Body of pancreas (tissue), 4 donors: ENCODE measurements around the gene LOXL3.

Experiments
- CTCF ChIP-seq, 7 experiments: fragments of 450-650 bp in 4 of 7; fragments of 200-600 bp in 3 of 7; sonication (generic) in 3 of 7; IDR thresholded peaks; one replicate each; pipeline ENCODE4 v1.5.1; 2016 to 2019; ENCODE audit warnings: antibody characterized with exemption in 7 of 7
- POLR2A ChIP-seq, 3 donors: fragments of 450-650 bp; IDR thresholded peaks; one replicate each; pipeline ENCODE4 v1.6.1; 2016; ENCODE audit warnings: antibody characterized with exemption in 3 of 3, mild to moderate bottlenecking in 2 of 3

DNA sequence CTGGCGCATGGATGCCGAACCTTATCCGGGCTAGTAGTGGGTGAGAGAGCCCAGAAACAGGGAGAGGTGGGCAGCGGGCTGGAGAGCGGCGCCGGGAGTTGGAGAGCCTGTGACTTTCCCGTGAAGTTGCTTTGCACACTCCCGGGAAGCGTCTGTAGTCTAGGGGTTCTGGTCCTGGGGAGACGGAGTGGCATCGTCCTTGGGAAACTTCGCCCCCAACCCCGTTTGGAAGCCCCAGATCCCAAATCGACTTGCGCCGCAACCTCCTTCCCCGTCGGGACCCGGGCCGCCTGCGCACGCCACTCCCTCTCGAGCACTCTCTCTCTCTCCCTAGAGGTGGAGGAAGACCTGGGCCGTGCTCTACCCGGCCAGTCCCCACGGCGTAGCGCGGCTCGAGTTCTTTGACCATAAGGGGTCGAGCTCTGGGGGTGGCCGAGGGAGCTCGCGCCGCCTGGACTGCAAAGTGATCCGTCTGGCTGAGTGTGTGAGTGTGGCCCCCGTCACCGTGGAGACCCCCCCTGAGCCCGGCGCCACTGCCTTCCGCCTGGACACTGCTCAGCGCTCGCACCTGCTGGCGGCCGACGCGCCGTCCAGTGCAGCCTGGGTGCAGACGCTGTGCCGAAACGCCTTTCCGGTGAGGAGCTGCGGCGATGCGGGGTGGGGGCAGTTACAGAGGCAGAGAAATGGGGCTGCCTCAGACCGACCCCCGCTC, 1.2 kb upstream of the LOXL3 start:
- TF ChIP-seq CTCF (IDR thresholded peaks at IDR 0.05) (peak in 2 of 7 experiments; percentile 20 to 24), POLR2A (IDR thresholded peaks at IDR 0.05) (peak in 2 of 3 donors; percentile 32 to 44)
